ENCODE measurements around the gene CEP89. TPM values are rescaled to one million over a fixed set of nuclear protein-coding genes. Genes with fewer than 3 reads are reported as not detected.
"Not testable (repeated sequence)": the region's sequence is repeated elsewhere in the genome, so short reads cannot be mapped to it uniquely, and the experiment has no call there.

Gene CEP89
- polyA plus RNA-seq, 5 donors: 30.9 to 35.0 (median 32.4) TPM

DNA sequence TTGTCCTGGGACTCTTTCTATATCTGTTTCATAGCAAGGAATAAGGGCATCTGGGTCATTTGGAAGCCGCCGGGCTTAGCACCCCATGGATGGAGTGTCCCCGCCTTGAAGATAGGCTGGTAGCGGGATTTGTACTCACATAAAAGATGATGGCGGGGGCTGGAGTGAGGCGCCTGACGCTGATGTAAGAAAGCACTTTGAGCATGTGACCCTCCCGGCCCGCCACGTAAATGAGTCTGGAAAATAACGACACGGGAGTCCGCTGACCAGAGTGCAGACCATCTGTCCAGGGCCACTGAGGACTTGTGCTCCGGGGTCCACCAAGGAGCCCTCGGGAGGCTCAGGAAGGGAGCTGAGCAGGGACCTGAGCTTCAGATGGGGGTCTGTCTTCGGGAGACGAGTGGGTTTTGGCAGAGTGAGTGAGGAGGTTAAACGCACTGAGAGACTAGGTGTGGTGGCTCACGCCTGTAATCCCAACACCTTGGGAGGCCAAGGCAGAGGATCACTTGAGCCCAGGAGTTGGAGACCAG lies 128.0 kb downstream of the CEP89 start:
- DNase-seq: no peak

DNA sequence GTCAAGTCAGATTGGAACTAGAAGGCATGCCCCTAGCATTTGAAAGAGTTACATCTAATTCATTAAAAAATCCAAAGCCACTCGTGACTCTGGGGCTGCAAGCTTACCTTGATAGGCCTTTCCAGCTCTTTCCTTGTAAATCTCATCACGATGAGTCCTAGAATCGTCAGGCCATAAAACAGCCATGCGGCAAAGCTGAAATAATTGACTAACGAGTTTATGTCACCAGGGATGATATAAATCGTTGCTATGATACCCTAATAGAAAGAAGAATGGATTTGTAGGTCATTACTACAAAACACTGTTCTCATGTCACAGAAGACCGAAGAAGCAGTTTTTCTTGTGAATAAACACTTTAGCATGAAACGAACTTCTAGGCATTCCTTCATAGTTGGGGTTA lies 129.7 kb downstream of the CEP89 start:
- DNase-seq: no peak

DNA sequence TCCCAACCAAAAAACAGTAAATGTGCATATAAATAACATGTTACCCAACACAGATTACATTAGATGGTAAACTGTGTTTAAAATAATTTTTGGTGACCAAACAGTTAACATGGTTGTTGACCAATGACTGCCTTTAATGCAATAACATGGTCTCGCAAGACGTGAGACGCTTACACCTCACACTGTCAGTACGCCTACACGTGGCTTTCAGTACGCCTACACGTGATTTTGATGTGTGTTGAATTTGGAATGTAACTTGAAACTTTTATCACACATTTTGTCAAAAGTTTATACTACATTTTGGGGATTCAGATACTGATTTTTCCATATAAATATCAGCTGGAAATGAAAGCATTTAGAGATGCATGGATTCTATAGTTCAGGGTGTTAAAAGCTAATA lies 134.2 kb downstream of the CEP89 start:
- DNase-seq: no peak

DNA sequence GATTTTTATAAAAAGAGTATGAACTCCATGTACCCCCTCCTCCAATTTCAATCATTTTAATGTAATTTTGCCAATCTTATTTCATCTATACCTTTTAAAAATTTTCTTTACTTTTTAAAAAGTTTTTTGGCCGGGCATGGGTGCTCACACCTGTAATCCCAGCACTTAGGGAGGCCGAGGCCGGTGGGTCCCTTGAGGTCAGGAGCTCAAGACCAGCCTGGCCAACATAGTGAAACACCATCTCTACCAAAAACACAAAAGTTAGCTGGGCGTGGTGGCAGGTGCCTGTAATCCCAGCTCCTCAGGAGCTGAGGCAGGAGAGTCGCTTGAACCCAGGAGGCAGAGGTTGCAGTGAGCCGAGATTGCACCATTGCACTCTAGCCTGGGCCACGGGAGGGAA lies 138.4 kb downstream of the CEP89 start:
- DNase-seq: not testable (repeated sequence)

DNA sequence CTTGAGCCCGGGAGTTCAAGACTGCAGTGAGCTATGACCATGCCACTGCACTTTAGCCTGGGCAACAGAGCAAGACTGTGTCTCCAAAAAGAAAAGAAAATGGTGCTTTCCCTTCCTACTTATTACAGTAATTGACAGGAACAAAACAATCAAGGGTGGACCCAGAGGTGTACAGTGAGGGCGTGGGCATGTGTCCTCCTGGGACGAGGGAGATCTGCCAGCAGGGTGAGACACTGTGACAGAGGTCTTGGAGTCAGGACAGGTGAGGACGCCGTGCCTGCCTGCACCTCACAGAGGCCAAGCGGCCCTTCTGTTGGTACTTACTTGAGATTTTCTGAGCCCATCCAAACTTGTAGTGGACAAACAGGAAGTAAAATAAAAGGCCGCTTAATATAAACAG lies 138.9 kb downstream of the CEP89 start:
- DNase-seq: not testable (repeated sequence)

DNA sequence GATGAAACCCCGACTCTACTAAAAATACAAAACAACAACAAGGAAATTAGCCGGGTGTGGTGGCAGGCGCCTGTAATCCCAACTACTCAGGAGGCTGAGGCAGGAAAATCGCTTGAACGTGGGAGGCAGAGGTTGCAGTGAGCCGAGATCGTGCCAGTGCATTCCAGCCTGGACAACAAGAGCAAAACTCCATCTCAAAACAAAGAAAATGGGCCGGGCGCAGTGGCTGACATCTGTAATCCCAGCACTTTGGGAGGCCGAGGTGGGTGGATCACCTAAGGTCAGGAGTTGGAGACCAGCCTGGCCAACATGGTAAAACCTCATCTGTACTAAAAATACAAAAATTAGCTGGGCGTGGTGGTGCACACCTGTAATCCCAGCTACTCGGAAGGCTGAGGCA lies 139.7 kb downstream of the CEP89 start:
- DNase-seq: not testable (repeated sequence)

DNA sequence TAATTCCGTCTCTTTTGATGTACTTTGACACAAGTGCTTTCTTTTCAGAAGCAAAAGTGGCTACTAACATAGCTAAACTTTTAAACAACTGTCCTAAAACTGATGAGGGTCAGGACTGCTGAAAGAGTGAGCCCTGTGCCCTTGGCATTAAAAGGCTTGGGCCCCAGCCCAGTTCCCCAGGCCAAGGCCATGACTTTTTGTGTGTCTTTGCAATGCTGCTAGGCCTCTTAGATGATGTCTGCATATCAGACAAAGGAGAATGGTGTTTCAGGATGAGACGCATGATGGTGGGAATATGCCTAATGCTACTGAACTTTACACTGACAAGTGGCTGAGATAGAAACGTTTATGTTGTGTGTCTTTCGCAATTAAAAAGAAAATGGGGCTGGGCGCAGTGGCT lies 140.1 kb downstream of the CEP89 start:
- no peak for DNase-seq

DNA sequence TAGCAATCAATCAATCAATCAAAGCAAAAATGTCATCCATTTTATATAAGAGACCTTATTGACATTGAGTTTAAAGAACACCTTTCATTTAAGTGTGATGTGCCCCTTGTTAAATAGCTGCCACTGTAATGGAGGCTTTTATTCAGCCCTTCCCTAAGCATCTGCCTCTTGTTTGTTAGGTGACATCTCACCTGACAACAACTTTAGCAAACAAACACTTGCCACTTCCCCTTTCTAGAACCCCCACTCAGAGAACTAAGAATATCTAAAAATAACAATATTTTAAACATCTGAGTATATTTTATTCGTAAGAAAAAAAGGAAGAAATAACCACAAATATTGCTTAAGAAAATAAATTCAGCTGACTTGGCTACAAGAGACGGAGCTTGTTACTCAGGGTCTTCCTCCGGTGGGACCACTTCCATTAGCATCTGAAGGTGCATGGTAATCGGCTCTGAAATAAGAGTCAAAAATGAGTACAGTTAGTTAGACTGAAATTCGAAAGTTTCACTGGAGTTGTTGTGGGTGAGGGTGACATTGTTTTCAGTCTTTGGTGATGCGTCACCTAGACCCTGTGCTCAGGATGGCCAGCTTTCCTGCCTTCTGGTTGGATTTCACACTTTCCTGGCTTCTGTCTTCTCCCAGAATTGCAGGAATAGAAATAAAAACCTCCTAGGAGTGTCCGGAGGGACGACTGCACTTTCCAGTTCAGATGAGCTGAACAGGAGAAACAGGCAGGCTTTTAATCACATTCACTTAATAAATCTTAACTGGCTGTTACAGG lies 141.3 kb downstream of the CEP89 start:
- DNase-seq: no peak

DNA sequence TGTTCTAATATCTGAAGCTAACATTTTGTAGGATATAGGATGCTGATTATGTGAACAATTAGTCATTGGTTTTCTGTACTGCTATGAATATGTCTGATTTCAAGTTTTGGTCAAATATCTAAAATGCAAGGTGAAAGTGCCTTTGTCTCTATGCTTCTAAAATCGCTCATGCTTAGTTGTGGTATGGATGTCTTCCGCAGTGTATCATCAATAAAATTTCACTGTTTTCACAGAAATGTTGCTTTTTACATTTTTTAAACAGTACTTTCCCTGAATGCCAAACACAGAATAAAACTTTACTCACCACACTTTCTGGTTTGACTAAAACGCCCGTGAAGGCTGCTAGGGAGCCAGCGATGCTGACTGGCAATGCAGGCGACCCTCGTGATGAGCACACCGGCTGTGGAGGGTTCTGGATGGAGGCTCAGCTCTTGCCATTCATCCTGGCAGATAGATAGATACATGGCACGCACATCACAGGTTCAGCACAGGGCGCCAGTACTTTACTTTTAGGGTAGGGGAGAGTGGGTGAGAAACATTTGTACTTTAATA lies 142.3 kb downstream of the CEP89 start:
- DNase-seq: no peak

DNA sequence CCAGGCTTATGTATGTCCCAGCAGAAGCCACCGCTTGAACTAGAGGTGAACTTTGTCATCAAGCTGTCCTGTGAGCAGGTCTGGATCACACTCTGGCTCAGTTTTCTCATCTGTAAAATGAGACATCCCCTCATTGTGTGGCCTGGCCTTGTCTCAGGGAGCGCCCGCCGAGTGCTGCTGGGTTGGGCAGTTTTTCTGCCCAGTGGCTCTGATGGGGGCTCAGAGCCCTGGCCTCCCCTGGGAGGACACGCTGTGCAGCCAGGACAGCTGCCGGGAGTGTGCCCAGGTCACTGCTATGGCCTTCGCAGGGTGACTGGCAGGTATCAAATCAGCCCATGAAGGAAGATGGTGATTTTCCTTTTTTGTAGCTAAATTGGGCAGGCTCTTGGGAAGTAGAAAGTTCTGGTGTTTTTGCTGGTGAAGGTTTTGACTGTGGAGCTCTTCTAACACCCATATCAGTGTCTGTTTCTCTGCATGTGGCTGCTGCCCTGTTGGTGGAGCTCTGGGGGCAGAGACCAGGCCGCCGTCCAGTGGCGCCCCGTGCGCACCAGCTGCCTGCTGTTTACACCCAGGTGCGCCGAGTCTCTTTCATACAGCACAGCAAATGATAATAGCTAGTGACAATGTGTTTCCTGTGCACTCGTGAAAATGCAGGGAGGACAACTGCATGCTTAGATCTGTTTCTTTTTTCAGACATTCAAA lies 143.0 kb downstream of the CEP89 start:
- no peak for DNase-seq

DNA sequence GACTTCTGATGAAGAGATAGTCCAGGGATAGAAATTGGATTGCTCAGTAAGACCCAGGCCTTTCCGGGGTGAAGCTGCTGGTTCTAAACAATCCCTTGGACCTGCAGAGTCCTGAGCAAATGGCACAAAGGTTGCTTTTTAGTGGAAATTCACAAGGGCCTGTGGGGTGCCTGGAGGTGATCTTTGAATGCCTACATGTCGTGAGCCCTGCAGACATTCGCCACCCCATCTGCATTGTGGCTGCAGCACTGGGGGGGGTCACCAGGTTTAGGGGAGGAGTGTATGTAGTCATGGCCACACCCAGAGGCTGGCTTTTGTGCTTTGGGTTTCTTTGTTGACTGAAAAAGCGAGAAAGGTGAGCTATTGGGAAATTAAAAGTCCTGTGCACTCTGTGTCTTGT lies 143.6 kb downstream of the CEP89 start:
- DNase-seq: no peak

Other genes with a start within 250 kb of the CEP89 start
- 1 to 10 TPM in 2 of 5 donors, under 1 TPM in 3; 0.85 to 1.5 (median 0.97) TPM for gene SLC7A9, start 102.2 kb downstream of the CEP89 start, polyA plus RNA-seq (ENCODE audit: insufficient read depth in 1 of 5, insufficient read length in 5 of 5, low replicate concordance in 1 of 5)
- gene FAAP24, start 284 bp upstream of the CEP89 start, polyA plus RNA-seq (ENCODE audit: insufficient read depth in 1 of 5, insufficient read length in 5 of 5, low replicate concordance in 1 of 5): 1 to 10 TPM; 3.2 to 4.8 (median 4.4) TPM
- gene RHPN2, start 92.9 kb upstream of the CEP89 start, polyA plus RNA-seq (ENCODE audit: insufficient read depth in 1 of 5, insufficient read length in 5 of 5, low replicate concordance in 1 of 5): 1 to 10 TPM; 6.2 to 9.2 (median 8.7) TPM
- 10 to 100 TPM; 15.4 to 19.5 (median 17.1) TPM for gene GPATCH1, start 109.2 kb upstream of the CEP89 start, polyA plus RNA-seq (ENCODE audit: insufficient read depth in 1 of 5, insufficient read length in 5 of 5, low replicate concordance in 1 of 5)
- 1 to 10 TPM in 4 of 5 donors, under 1 TPM in 1; 0.94 to 1.7 (median 1.3) TPM for gene WDR88, start 160.2 kb upstream of the CEP89 start, polyA plus RNA-seq (ENCODE audit: insufficient read depth in 1 of 5, insufficient read length in 5 of 5, low replicate concordance in 1 of 5)
- 10 to 100 TPM; 16.3 to 43.4 (median 25.5) TPM for gene LRP3, start 222.4 kb upstream of the CEP89 start, polyA plus RNA-seq (ENCODE audit: insufficient read depth in 1 of 5, insufficient read length in 5 of 5, low replicate concordance in 1 of 5)